GM12878 (cell line): ENCODE results near the gene BCAS3. TPM values are rescaled to one million over a fixed set of nuclear protein-coding genes. Genes with fewer than 3 reads are reported as not detected.

Experiments used
- ATAC-seq: fragments of 200-7000 bp; cut with Tn5 transposase; 3 replicates; pipeline ENCODE4 v1.9.1; 2020; ENCODE audit warnings: mild to moderate bottlenecking, moderate library complexity
- BruUV-seq: library from RNA; stranded (reverse); fragments of 400-500 nt; replicated peaks from 2 replicates; lab custom pipeline; 2021; lab: Mats Ljungman, UMichigan
- CTCF ChIA-PET: fragments of 300-600 bp; sonication (Branson Sonifier 250); formaldehyde crosslinking; extraction: SDS; loops from one replicate; lab custom pipeline; 2021; ENCODE audit warnings: inconsistent platforms; lab: Yijun Ruan, JAX
- POLR2A ChIA-PET: fragments of 350-600 bp; formaldehyde crosslinking; extraction: SDS; loops from one replicate; lab custom pipeline; 2021; ENCODE audit warnings: inconsistent platforms; lab: Charles Lee
- RAD21 ChIA-PET: fragments of 300-600 bp; sonication (Branson Sonifier 250); formaldehyde crosslinking; loops from one replicate; lab custom pipeline; 2023; ENCODE audit warnings: antibody characterized with exemption; ENCODE audit not compliant: unreplicated experiment; lab: Charles Lee
- SMC1A ChIA-PET: fragments of 300-600 bp; sonication (Branson Sonifier 250); formaldehyde crosslinking; loops from one replicate; lab custom pipeline; 2023; ENCODE audit not compliant: unreplicated experiment, uncharacterized antibody; lab: Charles Lee
- DNase-seq: peaks from one replicate; pipeline ENCODE4 v3.0.0-alpha.2; 2011; ENCODE audit warnings: low read depth, low spot score
- FAIRE-seq: peaks from 3 replicates; lab custom pipeline; 2011; peaks lifted over from hg19 to GRCh38; lab: Jason Lieb, UNC
- H2AFZ ChIP-seq: 2 replicates; pipeline ENCODE4 v1.6.0; 2011; ENCODE audit warnings: low read depth, low read length, control low read depth; ENCODE audit not compliant: control insufficient read depth
- H3K27ac ChIP-seq: 2 replicates; pipeline ENCODE4 v1.5.1; 2011; ENCODE audit warnings: control low read depth; ENCODE audit not compliant: control insufficient read depth, insufficient read depth
- H3K27me3 ChIP-seq, 2 experiments: replicated peaks in 1 of 2; 2 replicates each; pipeline versions ENCODE4 v1.6.0 to v1.6.1; 2011; ENCODE audit warnings: low read length in 1 of 2; ENCODE audit not compliant: control insufficient read depth in 2 of 2, insufficient read depth in 2 of 2
- H3K36me3 ChIP-seq, 2 experiments: 2 replicates each; pipeline ENCODE4 v1.5.1; 2011; ENCODE audit warnings: low read length in 1 of 2; ENCODE audit not compliant: control insufficient read depth in 2 of 2, insufficient read depth in 2 of 2
- H3K4me1 ChIP-seq: 2 replicates; pipeline ENCODE4 v1.6.1; 2011; ENCODE audit warnings: mild to moderate bottlenecking, low read length, moderate library complexity, mixed read lengths; ENCODE audit not compliant: control insufficient read depth, insufficient read depth
- H3K4me2 ChIP-seq: 2 replicates; pipeline ENCODE4 v1.6.0; 2011; ENCODE audit warnings: control low read depth; ENCODE audit not compliant: control insufficient read depth, insufficient read depth
- H3K4me3 ChIP-seq: fragments of 200-600 bp; sonication (generic); 2 replicates; pipeline ENCODE4 v1.5.1; 2016
- H3K79me2 ChIP-seq: 2 replicates; pipeline ENCODE4 v1.6.0; 2011; ENCODE audit warnings: low read length; ENCODE audit not compliant: control insufficient read depth, insufficient read depth
- H3K9ac ChIP-seq: 2 replicates; pipeline ENCODE4 v1.8.0; 2011; ENCODE audit warnings: low read length, control low read depth, mixed read lengths; ENCODE audit not compliant: control insufficient read depth, insufficient read depth
- H3K9me3 ChIP-seq: replicated peaks from 3 replicates; pipeline ENCODE4 v1.5.1; 2011; ENCODE audit warnings: mild to moderate bottlenecking, low read length; ENCODE audit not compliant: control insufficient read depth, insufficient read depth
- H4K20me1 ChIP-seq: 2 replicates; pipeline ENCODE4 v1.6.0; 2011; ENCODE audit not compliant: control insufficient read depth, insufficient read depth
- ETV6 ChIP-seq, 2 experiments: fragments of 450-650 bp in 1 of 2; IDR thresholded peaks in 1 of 2; conservative IDR thresholded peaks in 1 of 2; 2 replicates each; pipeline ENCODE4 v1.6.1; 2014; ENCODE audit warnings: antibody characterized with exemption in 1 of 2, borderline replicate concordance in 1 of 2, low read depth in 1 of 2, mild to moderate bottlenecking in 1 of 2, moderate library complexity in 1 of 2
- IRF4 ChIP-seq: IDR thresholded peaks from 2 replicates; pipeline ENCODE4 v1.6.1; 2011; ENCODE audit warnings: low read depth, low read length
- NFXL1 ChIP-seq: fragments of 450-650 bp; IDR thresholded peaks from 2 replicates; pipeline ENCODE4 v1.6.1; 2017; ENCODE audit warnings: antibody characterized with exemption, mild to moderate bottlenecking, borderline replicate concordance
- TCF12 ChIP-seq: IDR thresholded peaks from 2 replicates; pipeline ENCODE4 v1.6.1; 2011; ENCODE audit warnings: low read depth, mild to moderate bottlenecking, low read length
- WGBS: methylation state at CpG from one replicate; pipeline ENCODE4 v1.1.6; 2016; ENCODE audit warnings: low lambda C conversion rate; ENCODE audit not compliant: insufficient replicate concordance, insufficient coverage; ENCODE audit errors: missing lambda C conversion rate; 5-methylcytosine and 5-hydroxymethylcytosine counted together
- in situ Hi-C: fragments of 300-500 bp; cut with MboI; formaldehyde crosslinking; loops from 9 replicates; pipeline ENCODE4 v1.14.3; 2018; ENCODE audit warnings: mixed read lengths
- intact Hi-C: fragments of 100-400 bp; cut with micrococcal nuclease; formaldehyde crosslinking; loops from one replicate; pipeline ENCODE4 v1.14.2; 2022; ENCODE audit not compliant: unreplicated experiment
- polyA plus RNA-seq, 11 experiments: library from polyadenylated mRNA; depleted of rRNA in 4 of 11; unstranded in 6 of 11; stranded (reverse) in 5 of 11; fragments of >200 nt; fragmentation: Nextera tagmentation in 4 of 11; fragmentation: Illumina TruSeq in 1 of 11; extraction: Ambion mirVana in 4 of 11; extraction: Trizol in 1 of 11; gene quantifications; 1 replicate in 1 of 11; 2 replicates in 10 of 11; pipeline versions ENCODE4 v1.2.1 to v1.2.3, GENCODE V29; 2011 to 2016; ENCODE audit warnings: inconsistent platforms in 2 of 11, missing spikeins in 2 of 11, low read depth in 1 of 11
- total RNA-seq, 4 experiments: library from RNA; depleted of rRNA in 3 of 4; stranded (reverse); fragments of >200 nt in 3 of 4; fragmentation: Illumina TruSeq in 1 of 4; extraction: Trizol in 1 of 4; gene quantifications; 2 replicates each; pipeline versions ENCODE4 v1.2.1 to v1.2.3, GENCODE V29; 2013 to 2021

Gene BCAS3
- total and polyA plus RNA-seq, 10 of the 15 experiments (the other 5 are each of a cell fraction or from before 2014, with no cell fraction given) = 2.1 to 11.0 (median 6.6) TPM

GRCh38 chr17:61338874-61339478 is 661.3 kb downstream of the BCAS3 start:
- POLR2A ChIA-PET = no interaction called here
- SMC1A ChIA-PET = no interaction called here
- RAD21 ChIA-PET = no interaction called here
- FAIRE-seq (no peak), ATAC-seq (no peak), DNase-seq (no peak)
- H2AFZ ChIP-seq = no peak overlapping the region
- no peak overlapping the region for H3K27ac ChIP-seq
- H3K27me3 ChIP-seq = no peaks in the 10 kb centered on the region
- H3K9ac ChIP-seq = no peak overlapping the region
- H3K4me1 ChIP-seq = no peaks in the 10 kb centered on the region
- intact Hi-C loops (no loop called here), in situ Hi-C loops (no loop called here)
- H3K79me2 ChIP-seq = no peaks in the 10 kb centered on the region
- no peaks in the 10 kb centered on the region for H3K9me3 ChIP-seq
- no peaks in the 10 kb centered on the region for H4K20me1 ChIP-seq
- TF ChIP-seq IRF4 (no peak), ETV6 (conservative IDR thresholded peaks at IDR 0.05 in 1 of 2, IDR thresholded peaks at IDR 0.05 in 1 of 2; ENCODE audit: borderline replicate concordance in 1 of 2, low read depth in 1 of 2) (peak in 1 of 2 experiments; percentile 77; a peak in 1 of 4 replicates)
- CTCF ChIA-PET = interaction anchor here (0.6 kb wide), 1 partner anchor 804 kb away, joined by 4 read pairs; no protein-coding TSS in a partner anchor
- no peak overlapping the region for H3K4me3 ChIP-seq
- WGBS = 55% methylated on average over 5 of the region's 5 CpGs
- H3K4me2 ChIP-seq = no peak overlapping the region
- no peaks in the 10 kb centered on the region for H3K36me3 ChIP-seq
- BruUV-seq = no TSS peak

GRCh38 chr17:61340431-61341209 is 663.0 kb downstream of the BCAS3 start:
- no peak for ATAC-seq
- Histone ChIP-seq H3K9ac (no peak overlapping the region), H3K36me3 (no peaks in the 10 kb centered on the region), H3K4me2 (no peak overlapping the region), H3K27ac (no peak overlapping the region), H3K79me2 (no peaks in the 10 kb centered on the region), H3K4me1 (no peaks in the 10 kb centered on the region), H3K27me3 (no peaks in the 10 kb centered on the region), H4K20me1 (no peaks in the 10 kb centered on the region), H3K9me3 (no peaks in the 10 kb centered on the region), H3K4me3 (no peak overlapping the region), H2AFZ (no peak overlapping the region)
- peak; percentile 14; the same call in 1 of the 2 replicates for TF ChIP-seq NFXL1
- no peak for TF ChIP-seq TCF12
- intact Hi-C loops (no loop called here), in situ Hi-C loops (no loop called here)
- ChIA-PET CTCF (no interaction called here), RAD21 (no interaction called here), POLR2A (interaction anchor here (0.6 kb wide), 1 partner anchor 38 kb away, joined by 3 read pairs; no protein-coding TSS in a partner anchor), SMC1A (no interaction called here)
- DNase-seq = no peak
- FAIRE-seq = no peak
- 40% methylated on average over 13 of the region's 13 CpGs for WGBS
- BruUV-seq = no TSS peak
